Endodermal cell (in vitro differentiated cells): Measurements from ENCODE around the gene WDTC1. TPM values are rescaled to one million over a fixed set of nuclear protein-coding genes. Genes with fewer than 3 reads are reported as not detected.

Source experiments
- DNase-seq: peaks from one replicate; pipeline ENCODE4 v3.0.0-alpha.2; 2017
- H3K27ac ChIP-seq: 2 replicates; pipeline ENCODE4 v1.5.1; 2013; ENCODE audit warnings: mild to moderate bottlenecking, low read depth, low read length, moderate library complexity
- H3K27me3 ChIP-seq: 2 replicates; pipeline ENCODE4 v1.6.1; 2013; ENCODE audit warnings: mild to moderate bottlenecking, low read length, moderate library complexity; ENCODE audit not compliant: insufficient read depth, control insufficient read depth, poor library complexity, severe bottlenecking
- H3K36me3 ChIP-seq: 2 replicates; pipeline ENCODE4 v1.7.0; 2013; ENCODE audit warnings: mild to moderate bottlenecking, low read length, moderate library complexity; ENCODE audit not compliant: control insufficient read depth, insufficient read depth
- H3K4me1 ChIP-seq: one replicate; pipeline ENCODE4 v1.7.0; 2013; ENCODE audit warnings: low read length; ENCODE audit not compliant: control insufficient read depth, insufficient read depth
- H3K4me3 ChIP-seq: 2 replicates; pipeline ENCODE4 v1.5.1; 2013; ENCODE audit warnings: mild to moderate bottlenecking, low read length, moderate library complexity
- H3K9ac ChIP-seq: 2 replicates; pipeline ENCODE4 v1.6.1; 2013; ENCODE audit warnings: mild to moderate bottlenecking, low read length, moderate library complexity; ENCODE audit not compliant: poor library complexity, severe bottlenecking; ENCODE audit errors: extremely low read depth
- H3K9me3 ChIP-seq: 2 replicates; pipeline ENCODE4 v1.6.1; 2013; ENCODE audit warnings: mild to moderate bottlenecking, low read length, moderate library complexity; ENCODE audit not compliant: control insufficient read depth
- H3K27ac Mint-ChIP-seq: 2 replicates; pipeline ENCODE4 v1.8.0; 2020; ENCODE audit warnings: mixed read lengths
- H3K27me3 Mint-ChIP-seq: 2 replicates; pipeline ENCODE4 v1.8.0; 2021; ENCODE audit warnings: mild to moderate bottlenecking, mixed read lengths; ENCODE audit not compliant: insufficient read depth
- H3K36me3 Mint-ChIP-seq: 2 replicates; pipeline ENCODE4 v1.8.0; 2020; ENCODE audit warnings: low read depth, mixed read lengths
- H3K4me1 Mint-ChIP-seq: 2 replicates; pipeline ENCODE4 v1.8.0; 2020; ENCODE audit warnings: mixed read lengths
- H3K4me3 Mint-ChIP-seq: 2 replicates; pipeline ENCODE4 v1.8.0; 2020; ENCODE audit warnings: mild to moderate bottlenecking, moderate library complexity, mixed read lengths
- H3K9me3 Mint-ChIP-seq: 2 replicates; pipeline ENCODE4 v1.8.0; 2020; ENCODE audit warnings: mild to moderate bottlenecking, mixed read lengths
- WGBS, 2 experiments: methylation state at CpG; one replicate each; pipeline versions ENCODE4 v1.1.5 to v1.1.7; 2013; ENCODE audit warnings: missing lambda C conversion rate in 2 of 2, mixed read lengths in 1 of 2; ENCODE audit not compliant: insufficient coverage in 1 of 2, insufficient read length in 1 of 2; 5-methylcytosine and 5-hydroxymethylcytosine counted together
- total RNA-seq, 2 donors: library from RNA; stranded (reverse); fragmentation: NEBNext Ultra II Directional in 1 of 2; extraction: Animal tissue kit (Norgen Biotek cat#: 25700) in 1 of 2; gene quantifications; 2 replicates in 1 of 2; 3 replicates in 1 of 2; pipeline ENCODE4 v1.2.1, GENCODE V29; 2021
- TF ChIP-seq, protein P1 (sequence below): fragments of 200-600 bp; sonication (generic); conservative IDR thresholded peaks from 2 replicates; pipeline ENCODE4 v1.5.0; 2021; ENCODE audit warnings: antibody characterized with exemption, mild to moderate bottlenecking

The WDTC1 gene
- total RNA-seq, 2 donors from 2014 or later, result 34.7 to 41.9 TPM

DNA sequence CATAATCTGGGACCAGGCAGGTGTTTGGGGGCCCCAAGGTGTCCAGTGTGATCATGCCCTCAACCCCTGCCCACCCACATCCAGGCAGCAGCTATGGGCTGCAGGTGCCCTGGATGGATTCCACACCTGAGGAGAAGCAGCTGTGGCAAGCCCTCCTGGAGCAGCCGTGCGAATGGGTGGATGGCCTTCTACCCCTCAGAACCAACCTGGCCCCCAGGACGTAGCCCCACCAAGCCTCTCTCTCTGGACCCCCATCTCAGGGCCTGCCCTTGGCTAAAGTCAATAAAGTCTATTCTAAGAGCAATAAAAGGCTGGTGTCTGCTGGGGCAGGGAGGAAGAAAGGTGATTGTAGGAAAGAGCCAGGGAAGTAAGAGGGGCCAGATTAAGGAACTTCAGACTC lies 119.2 kb downstream of the WDTC1 start:
- H3K9me3 Mint-ChIP-seq, result peaks cover 5% of the 10 kb centered on the region
- H3K4me1 Mint-ChIP-seq, result no peaks in the 10 kb centered on the region
- no peak for DNase-seq
- no peak overlapping the region for H3K27ac ChIP-seq
- H3K27me3 Mint-ChIP-seq, result peaks cover 23% of the 10 kb centered on the region
- H3K27ac Mint-ChIP-seq, result no peak overlapping the region
- H3K4me3 Mint-ChIP-seq, result no peak overlapping the region
- no peak overlapping the region for H3K9ac ChIP-seq
- H3K9me3 ChIP-seq, result no peaks in the 10 kb centered on the region
- 94% methylated on average over 3 of the region's 3 CpGs; no CpG with 5 or more reads in 1 of the 2 experiments for WGBS, 2 experiments
- peaks cover 27% of the 10 kb centered on the region for H3K27me3 ChIP-seq
- peaks cover 3% of the 10 kb centered on the region for H3K36me3 Mint-ChIP-seq
- no peaks in the 10 kb centered on the region for H3K4me1 ChIP-seq
- TF ChIP-seq, protein P1, sequence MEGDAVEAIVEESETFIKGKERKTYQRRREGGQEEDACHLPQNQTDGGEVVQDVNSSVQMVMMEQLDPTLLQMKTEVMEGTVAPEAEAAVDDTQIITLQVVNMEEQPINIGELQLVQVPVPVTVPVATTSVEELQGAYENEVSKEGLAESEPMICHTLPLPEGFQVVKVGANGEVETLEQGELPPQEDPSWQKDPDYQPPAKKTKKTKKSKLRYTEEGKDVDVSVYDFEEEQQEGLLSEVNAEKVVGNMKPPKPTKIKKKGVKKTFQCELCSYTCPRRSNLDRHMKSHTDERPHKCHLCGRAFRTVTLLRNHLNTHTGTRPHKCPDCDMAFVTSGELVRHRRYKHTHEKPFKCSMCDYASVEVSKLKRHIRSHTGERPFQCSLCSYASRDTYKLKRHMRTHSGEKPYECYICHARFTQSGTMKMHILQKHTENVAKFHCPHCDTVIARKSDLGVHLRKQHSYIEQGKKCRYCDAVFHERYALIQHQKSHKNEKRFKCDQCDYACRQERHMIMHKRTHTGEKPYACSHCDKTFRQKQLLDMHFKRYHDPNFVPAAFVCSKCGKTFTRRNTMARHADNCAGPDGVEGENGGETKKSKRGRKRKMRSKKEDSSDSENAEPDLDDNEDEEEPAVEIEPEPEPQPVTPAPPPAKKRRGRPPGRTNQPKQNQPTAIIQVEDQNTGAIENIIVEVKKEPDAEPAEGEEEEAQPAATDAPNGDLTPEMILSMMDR, result no peak
- H3K36me3 ChIP-seq, result no peaks in the 10 kb centered on the region
- H3K4me3 ChIP-seq, result no peak overlapping the region

DNA sequence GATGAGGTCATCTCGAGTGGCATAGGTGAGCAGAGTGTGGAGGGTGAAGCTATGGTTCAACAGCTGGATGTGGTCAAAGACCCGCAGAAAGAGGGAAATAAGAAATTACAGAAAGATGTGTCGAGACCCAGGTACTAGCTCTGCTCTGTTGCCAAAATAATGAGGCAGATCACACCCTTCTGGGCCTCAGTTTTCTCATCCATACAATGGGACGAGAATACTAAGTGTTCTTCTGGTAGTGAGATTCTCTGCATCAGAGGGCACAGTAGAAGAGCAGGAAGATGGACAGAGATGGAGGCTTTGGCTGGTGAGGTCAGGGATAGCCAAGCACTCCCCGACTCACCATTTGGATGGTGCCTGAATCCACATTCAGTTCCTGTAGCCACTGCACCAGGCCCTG lies 121.3 kb downstream of the WDTC1 start:
- Histone ChIP-seq H3K4me1 (no peaks in the 10 kb centered on the region), H3K4me3 (no peak overlapping the region), H3K9me3 (no peaks in the 10 kb centered on the region), H3K27ac (no peak overlapping the region), H3K9ac (no peak overlapping the region), H3K27me3 (peaks cover 35% of the 10 kb centered on the region), H3K36me3 (no peaks in the 10 kb centered on the region)
- DNase-seq, result no peak
- TF ChIP-seq, protein P1, result no peak
- Mint-ChIP-seq H3K9me3 (no peaks in the 10 kb centered on the region), H3K4me1 (peaks cover 4% of the 10 kb centered on the region), H3K4me3 (no peak overlapping the region), H3K27ac (no peak overlapping the region), H3K27me3 (peaks cover 37% of the 10 kb centered on the region), H3K36me3 (peaks cover 5% of the 10 kb centered on the region)
- WGBS, 2 experiments, result 93 to 98% methylated on average over 4 to 5 of the region's 5 CpGs

DNA sequence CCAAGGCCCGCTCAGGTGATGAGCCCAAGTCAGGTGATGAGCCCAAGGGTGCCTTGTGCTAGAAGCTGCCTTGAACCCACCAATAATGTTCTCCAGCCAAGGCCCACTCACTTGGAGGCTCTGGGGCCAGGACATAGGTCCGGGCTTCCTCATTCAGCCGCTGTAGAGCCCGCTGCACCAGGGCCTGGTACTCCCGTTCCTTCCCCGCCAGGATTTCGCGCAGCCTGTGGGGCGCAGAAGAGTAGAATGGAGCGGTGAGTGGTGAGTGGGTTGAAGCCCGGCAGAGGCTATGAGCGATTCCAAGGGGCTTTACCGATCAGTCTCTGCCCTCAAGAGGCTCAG lies 121.8 kb downstream of the WDTC1 start:
- H3K9ac ChIP-seq, result no peak overlapping the region
- H3K9me3 ChIP-seq, result no peaks in the 10 kb centered on the region
- 94 to 97% methylated on average over 13 of the region's 13 CpGs for WGBS, 2 experiments
- peaks cover 5% of the 10 kb centered on the region for H3K36me3 Mint-ChIP-seq
- TF ChIP-seq, protein P1, result no peak
- H3K4me1 ChIP-seq, result no peaks in the 10 kb centered on the region
- no peak overlapping the region for H3K27ac Mint-ChIP-seq
- no peak overlapping the region for H3K4me3 Mint-ChIP-seq
- no peaks in the 10 kb centered on the region for H3K36me3 ChIP-seq
- no peak overlapping the region for H3K27ac ChIP-seq
- peaks cover 4% of the 10 kb centered on the region for H3K4me1 Mint-ChIP-seq
- peaks cover 38% of the 10 kb centered on the region for H3K27me3 Mint-ChIP-seq
- no peak for DNase-seq
- H3K4me3 ChIP-seq, result no peak overlapping the region
- H3K27me3 ChIP-seq, result peaks cover 37% of the 10 kb centered on the region
- H3K9me3 Mint-ChIP-seq, result no peaks in the 10 kb centered on the region
